Stimulated activated CD8-positive, alpha-beta memory T cell treated with anti-CD3 and anti-CD28 coated beads, Interleukin-7, amount 100 ng/mL, for 4 hours (primary cell): Measurements from ENCODE around the gene UVRAG.

Source experiments
- DNase-seq, 2 donors: peaks; one replicate each; pipeline ENCODE4 v3.0.0-alpha.2; 2020; ENCODE audit warnings: low read depth in 2 of 2

The UVRAG gene

GRCh38 chr11:76164861-76165751 is 350.1 kb downstream of the UVRAG start:
- no peak for DNase-seq

DNA sequence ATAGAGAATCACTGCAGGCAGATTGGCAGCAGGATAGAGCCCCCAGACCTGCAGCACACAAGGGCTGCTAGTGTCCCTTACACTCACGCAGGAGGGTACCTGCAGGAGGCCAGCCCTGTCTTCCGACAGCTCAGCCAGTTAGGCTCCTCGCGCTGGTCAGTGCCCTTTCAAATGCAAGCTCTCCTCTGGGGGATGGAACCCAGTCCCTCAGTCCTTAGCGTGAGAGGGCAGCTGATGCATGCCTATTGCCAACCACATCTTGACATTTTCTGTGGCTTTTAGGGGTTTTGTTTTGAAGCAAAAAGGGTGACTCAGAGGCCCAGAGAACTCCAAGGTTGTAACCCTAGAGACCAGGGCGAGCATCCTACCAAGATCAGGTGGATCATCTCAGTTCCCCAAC is 351.3 kb downstream of the UVRAG start:
- no peak for DNase-seq

- no peak for DNase-seq
These were observed 352.6 kb downstream of the UVRAG start for GRCh38 chr11:76167590-76167989.

DNA sequence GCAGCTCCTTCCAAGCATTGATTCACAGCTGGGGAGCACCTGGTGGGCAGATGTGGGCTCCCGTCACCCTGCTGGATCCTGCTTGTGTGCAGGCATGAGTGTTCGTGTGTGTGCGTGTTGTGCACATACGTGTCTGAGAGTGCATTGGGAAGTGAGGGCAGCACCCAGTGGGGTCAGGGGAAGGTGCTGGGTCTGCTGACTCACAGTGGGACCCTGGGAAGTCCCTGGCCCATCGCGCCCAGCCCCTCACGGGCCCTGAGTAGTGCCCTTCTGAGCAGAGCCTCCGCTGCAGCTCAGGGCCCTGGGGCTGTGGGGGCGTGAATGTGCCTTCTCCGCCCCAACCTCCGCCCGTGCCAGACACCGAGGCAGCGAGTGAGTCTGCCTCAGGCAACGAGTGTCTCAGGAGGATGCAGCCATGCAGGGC is 354.5 kb downstream of the UVRAG start:
- DNase-seq, result no peak

GRCh38 chr11:76170468-76170867 is 355.5 kb downstream of the UVRAG start:
- DNase-seq, result no peak

- no peak for DNase-seq
These were observed 357.6 kb downstream of the UVRAG start for GRCh38 chr11:76172583-76172982.

GRCh38 chr11:76173663-76174062 is 358.7 kb downstream of the UVRAG start:
- DNase-seq, result no peak

DNA sequence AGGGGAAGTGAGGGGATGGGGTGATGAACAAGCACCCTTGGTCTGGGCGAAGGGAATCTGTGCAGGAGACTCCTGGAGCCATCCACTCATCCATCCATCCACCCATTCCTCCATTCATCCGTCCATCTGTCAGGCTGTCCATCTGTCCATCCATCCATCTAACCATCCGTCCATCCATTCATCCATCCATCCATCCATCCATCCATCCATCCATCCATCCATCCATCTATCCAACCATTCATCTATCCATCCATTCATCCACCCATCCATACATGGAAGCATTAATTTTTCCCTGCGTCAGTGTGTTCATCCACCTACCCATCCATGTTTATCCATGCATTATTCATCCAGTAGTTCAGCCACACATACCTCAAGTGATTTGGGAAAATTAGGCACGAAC is 359.3 kb downstream of the UVRAG start:
- DNase-seq, result no peak

GRCh38 chr11:76175783-76176182 is 360.8 kb downstream of the UVRAG start:
- DNase-seq, result no peak

GRCh38 chr11:76176463-76176862 is 361.5 kb downstream of the UVRAG start:
- DNase-seq, result no peak

- no peak for DNase-seq
These were observed 362.3 kb downstream of the UVRAG start for GRCh38 chr11:76177250-76177686.

- no peak for DNase-seq
These were observed 364.1 kb downstream of the UVRAG start for GRCh38 chr11:76179147-76179546.

- DNase-seq, result no peak
These were observed 366.4 kb downstream of the UVRAG start for GRCh38 chr11:76181371-76181770.

DNA sequence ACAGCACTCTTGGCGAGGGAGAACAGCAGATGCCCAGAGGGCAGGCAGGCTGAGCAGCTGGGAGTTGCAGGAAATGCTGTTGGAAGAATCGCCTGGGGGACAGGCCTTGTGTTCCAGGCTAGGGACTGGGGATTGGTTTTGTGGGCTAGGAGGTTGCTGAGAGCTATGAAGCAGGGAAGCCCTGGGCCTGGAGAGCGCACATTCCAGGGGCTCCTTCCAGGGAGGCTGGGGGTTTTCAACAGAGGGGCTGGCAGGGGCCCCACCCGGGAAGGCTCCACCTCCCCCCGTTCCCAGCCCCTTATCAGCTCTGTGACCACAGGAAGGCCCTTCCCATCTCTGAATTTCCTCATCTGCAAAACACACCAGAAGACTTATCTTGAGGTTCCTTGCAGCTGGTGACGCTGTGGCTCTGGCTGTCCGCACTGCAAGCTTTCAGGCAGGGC is 369.6 kb downstream of the UVRAG start:
- DNase-seq, result no peak

- no peak for DNase-seq
These were observed 370.5 kb downstream of the UVRAG start for GRCh38 chr11:76185511-76185910.

DNA sequence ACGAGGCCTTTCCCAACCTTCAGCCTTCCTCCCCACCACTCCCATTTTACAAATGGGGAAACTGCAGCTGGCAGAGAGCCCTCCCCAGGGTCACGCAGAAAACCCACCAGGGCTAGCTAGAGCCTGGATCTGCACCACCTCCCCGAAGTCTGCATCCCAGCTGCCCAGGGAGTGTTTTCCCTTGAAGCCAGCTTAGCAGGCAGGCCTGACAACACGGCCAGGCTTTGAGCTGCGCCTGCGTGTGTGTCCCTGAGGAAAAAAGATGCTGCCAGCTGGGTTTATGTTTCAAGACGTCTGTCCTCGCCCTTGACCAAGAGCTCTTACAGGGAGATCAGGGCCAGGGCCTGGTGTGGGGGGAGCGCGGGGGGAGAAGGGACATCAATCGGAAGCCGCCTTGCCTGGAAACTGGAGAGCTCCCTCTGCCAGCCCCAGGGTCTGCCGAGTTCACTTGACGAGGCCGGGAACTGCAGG is 371.0 kb downstream of the UVRAG start:
- DNase-seq, result no peak

DNA sequence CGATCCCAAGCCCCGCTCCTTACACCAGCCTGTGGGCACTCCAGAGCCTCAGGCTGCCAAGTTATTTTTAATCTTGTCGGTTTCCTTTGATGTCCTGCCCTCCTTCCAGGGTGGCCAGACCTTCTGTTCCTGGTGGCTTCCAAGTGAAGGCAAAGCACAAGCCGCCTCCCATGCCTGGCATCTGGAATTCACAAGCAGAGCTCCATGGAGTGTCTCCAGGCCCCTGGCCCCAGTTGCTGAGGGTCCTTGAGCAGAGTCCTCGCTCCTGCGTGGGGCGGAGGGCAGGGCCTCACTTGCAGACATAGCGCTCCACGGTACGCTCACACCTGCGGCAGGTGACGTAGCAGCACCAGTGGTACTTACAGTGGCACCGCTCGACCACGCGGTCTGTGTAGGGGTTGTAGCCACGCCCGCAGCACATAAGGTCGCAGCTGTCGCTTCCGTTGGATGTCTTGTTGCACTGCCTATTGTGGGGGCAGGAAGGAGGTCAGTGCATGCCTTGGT is 371.8 kb downstream of the UVRAG start:
- no peak for DNase-seq

DNA sequence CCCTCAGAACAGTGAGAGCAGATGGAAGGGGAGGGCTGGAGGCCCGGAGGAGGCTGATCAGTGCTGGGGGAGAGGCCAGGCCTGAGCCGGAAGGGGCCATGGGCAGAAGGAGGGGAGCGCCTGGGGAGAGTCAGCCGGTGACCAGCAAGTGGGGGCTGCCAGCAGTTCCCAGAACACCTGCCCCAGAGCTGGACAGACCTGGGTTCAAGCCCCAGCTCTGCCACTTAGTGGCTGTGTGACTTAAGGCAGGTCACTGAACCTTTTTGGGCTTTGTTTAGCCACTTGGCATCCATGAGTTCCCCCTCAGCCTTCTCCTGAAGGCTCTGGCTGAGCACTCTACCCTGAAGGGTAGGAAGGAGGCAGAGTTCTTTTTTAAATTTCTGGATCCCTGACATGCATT is 373.9 kb downstream of the UVRAG start:
- no peak for DNase-seq

- no peak for DNase-seq
These were observed 374.7 kb downstream of the UVRAG start for GRCh38 chr11:76189682-76190081.

DNA sequence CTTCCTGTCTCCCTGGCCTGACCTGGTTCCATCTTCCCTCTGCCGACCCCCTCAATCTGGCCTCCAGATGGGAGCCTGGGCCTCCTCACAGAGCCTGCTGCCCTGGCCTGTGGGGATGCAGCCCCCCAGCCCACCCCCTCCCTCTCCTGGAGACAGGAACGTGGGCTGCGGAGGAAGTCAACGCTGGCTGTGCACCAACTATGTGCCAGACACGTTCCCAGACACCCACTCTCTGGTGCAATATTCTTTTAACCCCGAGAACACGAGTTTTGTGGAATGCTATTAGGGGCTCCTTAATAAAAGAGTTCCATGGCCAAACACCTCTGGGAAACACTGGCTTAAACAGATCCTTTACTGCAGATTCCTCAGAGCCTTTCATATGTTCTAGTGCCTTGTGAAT is 375.4 kb downstream of the UVRAG start:
- no peak for DNase-seq
